Activated naive CD4-positive, alpha-beta T cell treated with anti-CD3 and anti-CD28 coated beads for 36 hours (primary cell): ENCODE data around the gene TEX14. TPM values are rescaled to one million over a fixed set of nuclear protein-coding genes. Genes with fewer than 3 reads are reported as not detected.
"Not testable (repeated sequence)": the region's sequence is repeated elsewhere in the genome, so short reads cannot be mapped to it uniquely, and the experiment has no call there.

Experiments
- CTCF ChIA-PET: fragments of 350-600 bp; sonication (Branson Sonifier 250); formaldehyde crosslinking; loops from one replicate; lab custom pipeline; 2021; ENCODE audit warnings: antibody characterized with exemption; lab: Charles Lee
- DNase-seq: peaks from one replicate; pipeline ENCODE4 v3.0.0-alpha.2; 2020
- H3K27ac Mint-ChIP-seq: one replicate; pipeline ENCODE4 v1.8.0; 2021; ENCODE audit warnings: mild to moderate bottlenecking, mixed read lengths
- H3K27me3 Mint-ChIP-seq: one replicate; pipeline ENCODE4 v1.8.0; 2021; ENCODE audit warnings: low read depth, mixed read lengths
- H3K36me3 Mint-ChIP-seq: one replicate; pipeline ENCODE4 v1.8.0; 2021; ENCODE audit warnings: low read depth, mixed read lengths
- H3K4me1 Mint-ChIP-seq: one replicate; pipeline ENCODE4 v1.8.0; 2021; ENCODE audit warnings: low read depth, mixed read lengths
- H3K4me3 Mint-ChIP-seq: one replicate; pipeline ENCODE4 v1.8.0; 2021; ENCODE audit warnings: mild to moderate bottlenecking, moderate library complexity, mixed read lengths
- H3K9me3 Mint-ChIP-seq: one replicate; pipeline ENCODE4 v1.8.0; 2021; ENCODE audit warnings: mixed read lengths
- intact Hi-C: fragments of 100-400 bp; cut with micrococcal nuclease; formaldehyde crosslinking; loops from one replicate; pipeline ENCODE4 v1.15.1; 2023
- total RNA-seq, 2 experiments: library from RNA; stranded (reverse); gene quantifications; one replicate each; pipeline ENCODE4 v1.2.3, GENCODE V29; 2021

Gene TEX14
- total RNA-seq, 2 experiments from 2014 or later: 0.20 to 0.24 TPM

DNA sequence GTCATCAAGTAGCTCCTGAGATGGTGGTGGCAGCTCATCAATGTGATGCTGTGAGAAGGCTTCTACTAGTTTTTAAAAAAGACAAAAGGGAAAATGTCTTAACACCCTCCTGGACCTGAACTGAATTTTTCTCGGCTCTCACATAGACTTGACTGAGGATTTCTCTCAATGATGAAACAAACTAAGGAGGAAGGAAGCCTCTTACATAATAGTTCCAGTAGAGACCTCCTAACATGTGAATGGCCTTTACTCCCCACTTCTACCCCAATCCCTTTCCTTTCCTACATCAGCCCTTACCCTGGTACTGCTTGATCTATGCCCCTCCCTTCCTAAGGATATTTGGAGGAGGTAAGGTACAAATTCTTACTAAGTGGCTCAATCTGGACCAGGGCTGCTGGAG is 122.6 kb downstream of the TEX14 start:
- H3K36me3 Mint-ChIP-seq: no peaks in the 10 kb centered on the region
- H3K27me3 Mint-ChIP-seq: no peaks in the 10 kb centered on the region
- no peak overlapping the region for H3K4me3 Mint-ChIP-seq
- no peaks in the 10 kb centered on the region for H3K9me3 Mint-ChIP-seq
- no peak for DNase-seq
- peaks cover 2% of the 10 kb centered on the region for H3K4me1 Mint-ChIP-seq
- CTCF ChIA-PET: interaction anchor here (1.1 to 1.2 kb wide), 2 partner anchors 9 to 50 kb away, joined by 3 to 6 read pairs; no protein-coding TSS in a partner anchor
- intact Hi-C loops: no loop called here
- no peak overlapping the region for H3K27ac Mint-ChIP-seq

GRCh38 chr17:58568044-58568799 is 123.6 kb downstream of the TEX14 start:
- CTCF ChIA-PET: interaction anchor here (1.1 to 1.2 kb wide), 2 partner anchors 10 to 49 kb away, joined by 3 to 6 read pairs; no protein-coding TSS in a partner anchor

DNA sequence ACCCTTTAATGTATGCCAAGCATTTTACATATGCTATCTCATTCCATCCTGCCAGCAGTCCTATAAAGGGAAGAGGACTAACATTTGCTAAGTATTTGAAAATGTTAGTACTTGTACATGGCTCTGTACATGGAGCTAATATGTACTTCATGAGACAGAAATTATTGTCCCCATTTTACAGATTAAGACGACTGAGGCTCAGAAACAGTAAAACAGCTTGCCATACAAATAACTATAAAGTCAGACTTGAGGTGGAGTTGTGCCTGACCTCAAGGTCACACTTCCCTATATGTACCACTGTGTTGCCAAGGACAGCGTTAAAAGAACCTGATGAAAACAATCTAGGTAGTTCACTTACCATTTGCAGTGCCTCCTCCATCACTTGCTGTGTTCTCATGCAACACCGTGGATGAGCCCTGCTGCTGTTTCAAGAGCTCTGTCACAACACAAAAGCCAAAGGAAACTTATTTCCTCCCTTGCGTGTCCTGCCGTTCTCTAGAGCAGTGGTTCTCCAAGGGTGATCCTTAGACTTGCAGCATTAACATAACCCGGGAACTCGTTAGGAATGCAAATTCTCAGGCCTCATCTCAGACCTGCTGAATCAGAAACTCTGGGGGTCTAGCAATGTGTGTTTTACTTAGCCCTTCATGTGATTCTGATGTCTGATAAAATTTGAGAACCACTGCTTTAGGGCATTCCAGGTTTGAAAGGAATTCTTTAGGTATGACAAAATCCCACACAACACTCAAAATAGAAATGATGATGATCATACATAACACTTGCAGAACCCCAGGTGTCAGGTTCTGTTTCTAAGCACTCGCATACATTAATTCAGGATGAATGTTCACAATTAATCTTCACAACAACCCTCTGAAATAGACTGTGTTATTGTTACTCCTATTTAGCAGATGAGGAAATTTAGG is 126.2 kb downstream of the TEX14 start:
- intact Hi-C loops: no loop called here
- Mint-ChIP-seq H3K4me3 (no peak overlapping the region), H3K9me3 (no peaks in the 10 kb centered on the region), H3K36me3 (no peaks in the 10 kb centered on the region), H3K4me1 (peaks cover 6% of the 10 kb centered on the region), H3K27me3 (no peaks in the 10 kb centered on the region), H3K27ac (no peak overlapping the region)
- CTCF ChIA-PET: interaction anchor here (1.1 kb wide), 1 partner anchor 47 kb away, joined by 4 read pairs; no protein-coding TSS in a partner anchor
- no peak for DNase-seq

More at GRCh38 chr17:58568044-58568799, 123.6 kb downstream of the TEX14 start:
- DNase-seq: no peak
- Mint-ChIP-seq H3K36me3 (no peaks in the 10 kb centered on the region), H3K9me3 (no peaks in the 10 kb centered on the region), H3K4me1 (peaks cover 6% of the 10 kb centered on the region), H3K27me3 (no peaks in the 10 kb centered on the region), H3K4me3 (no peak overlapping the region), H3K27ac (no peak overlapping the region)
- intact Hi-C loops: no loop called here

DNA sequence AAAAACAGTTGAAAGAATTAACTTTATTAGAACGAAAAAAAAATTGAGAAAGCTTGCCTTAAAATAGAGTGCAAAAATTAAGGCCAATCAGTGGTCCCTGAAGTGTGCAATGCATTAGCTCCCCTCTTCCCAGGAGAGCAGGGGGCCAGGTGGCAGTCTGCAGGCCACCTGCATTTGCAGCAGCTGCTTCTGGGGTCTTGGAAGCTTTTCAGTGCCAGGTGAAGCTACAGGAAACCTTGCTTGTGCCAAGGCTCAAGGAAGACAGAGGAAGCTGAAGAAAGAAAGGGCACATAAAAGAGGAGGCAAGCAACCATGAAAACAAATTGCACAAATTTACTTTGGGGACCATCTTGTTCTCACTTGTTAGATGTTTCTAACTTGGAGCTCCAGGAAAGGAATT is 126.9 kb downstream of the TEX14 start:
- H3K27me3 Mint-ChIP-seq: no peaks in the 10 kb centered on the region
- no peak overlapping the region for H3K4me3 Mint-ChIP-seq
- no peak for DNase-seq
- no peak overlapping the region for H3K27ac Mint-ChIP-seq
- H3K4me1 Mint-ChIP-seq: peaks cover 6% of the 10 kb centered on the region
- intact Hi-C loops: no loop called here
- CTCF ChIA-PET: interaction anchor here (1.1 kb wide), 1 partner anchor 46 kb away, joined by 4 read pairs; no protein-coding TSS in a partner anchor
- no peaks in the 10 kb centered on the region for H3K9me3 Mint-ChIP-seq
- no peaks in the 10 kb centered on the region for H3K36me3 Mint-ChIP-seq

DNA sequence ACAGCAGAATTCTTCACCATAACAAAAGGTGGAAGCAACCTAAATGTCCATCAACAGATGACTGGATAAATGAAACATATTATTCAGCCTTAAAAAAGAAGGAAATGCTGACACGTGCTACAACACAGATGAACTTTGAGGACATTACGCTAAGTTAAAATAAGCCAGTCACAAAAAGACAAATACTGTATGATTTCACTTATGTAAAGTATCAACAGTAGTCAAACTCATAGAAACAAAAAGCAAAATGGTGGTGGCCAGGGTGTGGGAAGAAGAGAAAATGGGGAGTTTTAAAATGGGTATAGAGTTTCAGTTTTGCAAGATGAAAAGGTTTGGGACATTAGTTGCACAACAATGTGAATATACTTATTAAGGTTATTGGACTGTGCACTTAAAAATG is 127.6 kb downstream of the TEX14 start:
- CTCF ChIA-PET: interaction anchor here (1.1 kb wide), 1 partner anchor 45 kb away, joined by 4 read pairs; no protein-coding TSS in a partner anchor
- Mint-ChIP-seq H3K27ac (no peak overlapping the region), H3K4me3 (no peak overlapping the region), H3K9me3 (no peaks in the 10 kb centered on the region), H3K27me3 (no peaks in the 10 kb centered on the region), H3K36me3 (no peaks in the 10 kb centered on the region), H3K4me1 (peaks cover 6% of the 10 kb centered on the region)
- no peak for DNase-seq
- intact Hi-C loops: no loop called here

DNA sequence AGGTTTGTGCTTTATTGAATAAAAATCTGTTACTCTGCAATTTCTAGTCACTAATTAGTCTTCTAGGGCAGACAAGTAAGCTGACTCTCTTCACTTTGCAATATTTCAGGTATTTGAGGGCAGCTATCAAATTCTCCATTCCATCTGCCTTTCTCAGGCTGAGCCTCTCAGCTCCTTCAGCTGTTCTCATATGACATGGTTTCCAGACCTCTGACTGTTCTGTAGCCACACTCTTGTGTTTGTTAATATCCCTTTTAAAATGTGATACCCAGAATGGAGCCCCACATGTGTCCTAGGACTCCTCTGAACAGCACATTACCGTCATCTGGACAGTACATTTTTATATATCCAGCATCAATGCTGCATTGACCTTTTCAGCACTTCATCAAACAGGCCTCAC is 131.3 kb downstream of the TEX14 start:
- no peak overlapping the region for H3K4me3 Mint-ChIP-seq
- no peaks in the 10 kb centered on the region for H3K9me3 Mint-ChIP-seq
- no peak overlapping the region for H3K27ac Mint-ChIP-seq
- no peak for DNase-seq
- CTCF ChIA-PET: no interaction called here
- H3K4me1 Mint-ChIP-seq: peaks cover 12% of the 10 kb centered on the region
- H3K36me3 Mint-ChIP-seq: no peaks in the 10 kb centered on the region
- no peaks in the 10 kb centered on the region for H3K27me3 Mint-ChIP-seq
- intact Hi-C loops: no loop called here

- Mint-ChIP-seq H3K4me3 (no peak overlapping the region), H3K4me1 (peaks cover 6% of the 10 kb centered on the region), H3K36me3 (no peaks in the 10 kb centered on the region), H3K9me3 (no peaks in the 10 kb centered on the region), H3K27ac (no peak overlapping the region), H3K27me3 (no peaks in the 10 kb centered on the region)
- intact Hi-C loops: no loop called here
- DNase-seq: no peak
- CTCF ChIA-PET: no interaction called here
These were observed 133.9 kb downstream of the TEX14 start for GRCh38 chr17:58557981-58558380.

GRCh38 chr17:58556833-58557250 is 135.0 kb downstream of the TEX14 start:
- no peak for DNase-seq
- Mint-ChIP-seq H3K27ac (no peak overlapping the region), H3K4me1 (peaks cover 6% of the 10 kb centered on the region), H3K9me3 (no peaks in the 10 kb centered on the region), H3K4me3 (no peak overlapping the region), H3K27me3 (no peaks in the 10 kb centered on the region), H3K36me3 (no peaks in the 10 kb centered on the region)
- CTCF ChIA-PET: no interaction called here
- intact Hi-C loops: no loop called here

- H3K4me1 Mint-ChIP-seq, intact Hi-C loops, DNase-seq, H3K27me3 Mint-ChIP-seq, CTCF ChIA-PET, H3K4me3 Mint-ChIP-seq, H3K36me3 Mint-ChIP-seq, H3K27ac Mint-ChIP-seq, H3K9me3 Mint-ChIP-seq: not testable (repeated sequence)
These were observed 136.7 kb downstream of the TEX14 start for GRCh38 chr17:58555109-58555508.

GRCh38 chr17:58541249-58541648 is 150.6 kb downstream of the TEX14 start:
- H3K9me3 Mint-ChIP-seq: no peaks in the 10 kb centered on the region
- no peaks in the 10 kb centered on the region for H3K4me1 Mint-ChIP-seq
- H3K27ac Mint-ChIP-seq: no peak overlapping the region
- DNase-seq: peak; percentile 17
- peaks cover 1% of the 10 kb centered on the region for H3K27me3 Mint-ChIP-seq
- no peak overlapping the region for H3K4me3 Mint-ChIP-seq
- H3K36me3 Mint-ChIP-seq: no peaks in the 10 kb centered on the region
- intact Hi-C loops: no loop called here
- CTCF ChIA-PET: interaction anchor here (1.0 to 1.2 kb wide), 3 partner anchors 11 to 37 kb away, joined by 3 to 6 read pairs (median 5); no protein-coding TSS in a partner anchor

DNA sequence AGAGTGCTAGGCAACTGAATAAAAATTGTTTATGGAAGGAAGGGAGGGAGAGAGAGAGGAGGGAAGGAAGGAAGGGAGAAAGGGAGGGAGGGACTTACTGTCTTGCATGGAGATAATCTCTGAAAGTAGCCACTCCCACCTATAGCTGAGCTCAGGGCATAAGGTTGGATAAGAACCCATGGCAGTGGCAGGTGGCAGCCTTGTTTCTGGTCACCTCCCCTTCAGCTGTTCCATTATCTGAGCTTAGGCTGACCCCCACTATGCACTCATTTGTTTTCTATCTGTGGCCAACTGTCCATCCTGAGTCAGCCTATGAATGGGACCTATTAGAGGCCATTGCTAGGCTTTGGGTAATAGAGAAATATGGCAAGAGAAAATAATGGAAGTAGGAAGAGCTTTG is 152.1 kb downstream of the TEX14 start:
- Mint-ChIP-seq H3K27ac (no peak overlapping the region), H3K27me3 (no peaks in the 10 kb centered on the region), H3K4me1 (no peaks in the 10 kb centered on the region), H3K36me3 (no peaks in the 10 kb centered on the region), H3K4me3 (no peak overlapping the region), H3K9me3 (no peaks in the 10 kb centered on the region)
- CTCF ChIA-PET: no interaction called here
- intact Hi-C loops: no loop called here
- no peak for DNase-seq

DNA sequence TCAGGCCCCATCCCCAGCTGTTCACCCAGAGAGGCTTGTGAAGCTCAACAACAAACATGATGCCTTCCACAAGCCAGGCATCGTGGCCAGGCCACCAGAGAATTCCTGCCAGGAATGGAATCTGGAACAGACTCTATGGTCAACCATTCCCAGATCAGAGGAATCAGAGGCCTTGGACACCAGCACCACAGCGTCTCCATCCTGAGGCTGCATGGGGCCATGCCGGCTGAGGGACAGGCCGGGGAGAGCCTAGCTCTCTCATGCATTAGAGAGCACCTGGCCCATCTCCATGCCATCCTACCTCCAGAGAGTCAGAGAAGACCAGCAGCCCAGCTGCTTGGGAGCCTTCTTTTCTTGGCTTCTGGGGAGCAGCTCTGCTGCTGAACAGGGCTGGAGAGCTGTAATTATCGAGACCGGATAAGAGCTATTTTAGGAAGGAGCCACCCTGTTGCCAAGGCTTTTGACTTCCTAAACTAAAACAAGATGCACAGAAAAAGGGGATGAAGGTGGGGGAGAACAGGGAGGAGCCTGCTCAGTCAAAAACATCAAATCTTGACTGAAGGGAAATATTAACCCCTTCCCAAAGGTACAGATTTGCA is 152.9 kb downstream of the TEX14 start:
- intact Hi-C loops: no loop called here
- no peaks in the 10 kb centered on the region for H3K36me3 Mint-ChIP-seq
- CTCF ChIA-PET: interaction anchor here (0.6 kb wide), 1 partner anchor 50 kb away, joined by 3 read pairs; no protein-coding TSS in a partner anchor
- no peaks in the 10 kb centered on the region for H3K4me1 Mint-ChIP-seq
- H3K9me3 Mint-ChIP-seq: no peaks in the 10 kb centered on the region
- DNase-seq: no peak
- no peak overlapping the region for H3K4me3 Mint-ChIP-seq
- H3K27ac Mint-ChIP-seq: no peak overlapping the region
- H3K27me3 Mint-ChIP-seq: no peaks in the 10 kb centered on the region
